Esophagus muscularis mucosa (tissue), 3 donors: ENCODE results near the gene C1QTNF7.

Experiments used
- CTCF ChIP-seq, 3 experiments: fragments of 200-600 bp in 2 of 3; fragments of 450-650 bp in 1 of 3; sonication (generic) in 2 of 3; IDR thresholded peaks; one replicate each; pipeline ENCODE4 v1.5.1; 2017 to 2019; ENCODE audit warnings: antibody characterized with exemption in 3 of 3, mild to moderate bottlenecking in 2 of 3, moderate library complexity in 1 of 3
- POLR2A ChIP-seq: fragments of 450-650 bp; IDR thresholded peaks from one replicate; pipeline ENCODE4 v1.6.1; 2017; ENCODE audit warnings: antibody characterized with exemption, moderate library complexity, mild to moderate bottlenecking, low read depth

GRCh38 chr4:15466596-15466995 is 38.8 kb downstream of the C1QTNF7 start:
- no peak for TF ChIP-seq POLR2A
- TF ChIP-seq CTCF (IDR thresholded peaks at IDR 0.05), result no peak
